Stimulated activated CD4-positive, alpha-beta T cell treated with anti-CD3 and anti-CD28 coated beads, Interleukin-12 subunit alpha, Interleukin-12 subunit beta, amount 100 ng/mL, for 48 hours (primary cell): Measurements from ENCODE around the gene FGFRL1.

Source experiments
- DNase-seq, 3 donors: peaks; one replicate each; pipeline ENCODE4 v3.0.0-alpha.2; 2020; ENCODE audit warnings: low read depth in 2 of 3, low spot score in 1 of 3

Gene FGFRL1

GRCh38 chr4:1062419-1062818, 51.0 kb downstream of the FGFRL1 start:
- DNase-seq = no peak

GRCh38 chr4:1065732-1066131, 54.3 kb downstream of the FGFRL1 start:
- no peak for DNase-seq

GRCh38 chr4:1069394-1069793, 58.0 kb downstream of the FGFRL1 start:
- no peak for DNase-seq

GRCh38 chr4:1072830-1073446, 61.5 kb downstream of the FGFRL1 start:
- DNase-seq = peak; percentile 23 to 50 (median 27)

- no peak for DNase-seq
These were observed 62.7 kb downstream of the FGFRL1 start for GRCh38 chr4:1074077-1074476.

GRCh38 chr4:1075225-1075624, 63.8 kb downstream of the FGFRL1 start:
- DNase-seq = no peak

GRCh38 chr4:1075809-1076699, 64.6 kb downstream of the FGFRL1 start:
- no peak for DNase-seq
